Occipital lobe (tissue), 2 donors: ENCODE measurements around the gene SYT15. TPM values are rescaled to one million over a fixed set of nuclear protein-coding genes. Genes with fewer than 3 reads are reported as not detected.
"Not testable (repeated sequence)": the region's sequence is repeated elsewhere in the genome, so short reads cannot be mapped to it uniquely, and the experiment has no call there.

ENCODE experiments used
- DNase-seq: peaks from one replicate; lab custom pipeline; 2025; lab: John Stamatoyannopoulos, UW
- total RNA-seq: library from RNA; depleted of rRNA; stranded (reverse); fragments of >200 nt; gene quantifications from one replicate; pipeline ENCODE4 v1.2.3, GENCODE V29; 2014

Gene SYT15
- total RNA-seq, 1 donor from 2014 or later = 0.47 TPM

DNA sequence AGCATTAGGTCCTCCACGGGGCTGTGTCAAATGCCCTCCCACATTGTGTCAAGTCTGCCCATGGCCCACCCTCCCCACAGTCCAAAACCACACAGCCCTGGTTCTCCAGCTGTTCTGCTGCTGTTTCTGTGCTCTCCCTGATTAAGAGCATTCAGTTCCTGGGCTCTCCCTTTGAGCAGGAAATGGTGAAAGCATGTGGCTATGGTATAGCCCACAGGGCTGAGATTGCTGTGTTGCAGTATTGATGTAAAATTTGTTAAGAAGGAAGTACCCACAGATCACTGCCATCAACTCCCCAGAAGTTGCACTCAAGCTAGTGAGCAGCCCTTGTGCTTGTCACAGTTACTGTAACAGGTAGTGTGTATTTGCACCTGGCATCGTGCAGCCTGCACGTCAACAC is 9.3 kb downstream of the SYT15 start:
- DNase-seq = not testable (repeated sequence)

DNA sequence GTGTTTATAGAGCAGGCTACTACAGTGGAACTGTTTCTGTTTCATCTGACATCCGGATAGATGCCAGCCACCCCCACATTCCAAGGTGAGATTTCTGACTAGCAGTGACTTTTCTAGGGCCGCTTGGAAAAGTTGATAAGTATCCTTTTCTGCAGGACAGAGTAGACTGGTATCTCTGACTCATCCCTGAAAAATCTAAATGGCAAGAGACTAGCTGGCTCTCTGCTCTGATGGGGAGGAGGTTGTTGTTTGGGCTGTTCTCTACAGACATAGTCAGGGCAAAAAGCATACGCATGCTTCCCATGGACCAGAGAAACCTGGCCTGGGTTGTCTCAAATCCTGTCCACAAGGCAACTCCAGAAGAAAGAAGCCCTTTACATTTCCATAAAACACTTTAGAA is 10.7 kb downstream of the SYT15 start:
- DNase-seq = not testable (repeated sequence)

DNA sequence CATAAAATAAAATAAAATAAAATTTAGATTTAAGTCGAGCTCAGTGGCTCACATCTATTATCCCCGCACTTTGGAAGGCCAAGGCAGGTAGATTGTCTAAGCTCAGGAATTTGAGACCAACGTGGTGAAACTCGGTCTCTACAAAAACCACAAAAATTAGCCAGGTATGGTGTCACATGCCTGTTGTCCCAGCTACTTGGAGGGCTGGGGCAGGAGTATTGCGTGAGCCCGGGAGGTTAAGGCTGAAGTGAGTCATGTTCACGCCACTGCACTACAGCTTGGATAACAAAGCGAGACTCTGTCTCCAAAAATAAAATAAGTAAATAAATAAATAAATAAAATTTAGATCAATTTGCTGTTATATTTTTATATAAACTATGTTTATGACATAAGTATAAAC is 12.1 kb downstream of the SYT15 start:
- DNase-seq = not testable (repeated sequence)

DNA sequence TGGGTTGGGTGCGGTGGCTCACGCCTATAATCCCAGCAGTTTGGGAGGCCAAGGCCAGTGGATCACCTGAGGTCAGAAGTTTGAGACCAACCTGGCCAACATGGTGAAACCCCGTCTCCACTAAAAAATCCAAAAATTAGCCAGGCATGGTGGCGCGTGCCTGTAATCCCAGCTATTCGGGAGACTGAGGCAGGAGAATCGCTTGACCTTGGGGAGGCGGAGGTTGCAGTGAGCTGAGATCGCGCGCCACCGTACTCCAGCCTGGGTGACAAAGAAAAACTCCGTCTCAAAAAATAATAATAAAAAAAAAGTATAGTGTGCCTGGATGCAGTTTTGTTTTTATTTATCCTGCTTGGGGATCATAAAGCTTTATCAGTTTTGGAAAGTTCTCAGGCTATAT is 14.4 kb downstream of the SYT15 start:
- DNase-seq = not testable (repeated sequence)

DNA sequence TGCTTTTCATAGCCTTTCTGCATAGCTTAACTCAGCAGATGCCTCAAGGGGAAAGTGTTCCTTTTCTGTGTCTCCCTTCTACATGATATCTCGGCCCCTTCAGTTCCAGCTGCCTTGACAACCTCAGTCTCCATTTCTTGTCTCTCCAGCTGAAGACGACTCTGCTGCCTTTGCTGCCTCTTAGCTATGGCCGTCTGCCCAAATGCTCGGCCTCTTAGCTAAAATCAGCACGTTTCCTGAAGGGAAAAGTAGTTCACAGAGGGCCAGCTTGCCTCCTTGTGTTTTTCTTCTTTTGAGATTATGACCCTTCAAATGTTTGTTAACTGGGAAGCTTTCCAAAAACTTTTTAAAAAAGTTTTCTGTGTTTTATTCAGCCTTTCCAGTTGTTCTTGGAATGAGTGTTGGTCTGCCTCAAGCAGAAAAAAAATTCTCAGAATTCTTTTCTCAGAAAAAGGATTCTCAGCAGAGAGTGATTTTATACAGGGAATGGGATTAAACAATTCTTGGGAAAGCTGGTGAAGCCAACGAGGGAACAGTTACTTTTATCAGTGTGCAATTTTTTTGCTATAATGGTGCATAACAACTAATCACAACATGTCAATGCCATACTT is 15.6 kb downstream of the SYT15 start:
- not testable (repeated sequence) for DNase-seq

DNA sequence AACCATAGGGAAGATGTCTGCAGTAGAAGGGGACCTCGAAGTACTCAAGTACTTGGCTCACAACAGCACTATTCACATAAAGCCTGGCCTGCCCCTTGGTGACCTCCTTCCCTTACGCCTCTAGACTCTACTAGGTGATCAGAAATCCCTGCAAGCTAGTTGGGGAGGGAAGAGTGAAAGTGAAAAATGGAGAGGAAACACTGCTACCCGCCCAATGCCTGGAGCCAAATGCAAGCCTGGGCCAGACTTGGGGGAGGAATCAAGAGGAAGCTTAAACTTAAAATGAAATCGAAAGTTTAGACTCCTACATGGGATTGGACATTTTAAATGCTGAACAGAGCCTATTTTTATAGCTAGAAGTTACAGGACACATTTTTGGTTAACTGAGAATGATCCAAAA is 17.6 kb downstream of the SYT15 start:
- DNase-seq = not testable (repeated sequence)

DNA sequence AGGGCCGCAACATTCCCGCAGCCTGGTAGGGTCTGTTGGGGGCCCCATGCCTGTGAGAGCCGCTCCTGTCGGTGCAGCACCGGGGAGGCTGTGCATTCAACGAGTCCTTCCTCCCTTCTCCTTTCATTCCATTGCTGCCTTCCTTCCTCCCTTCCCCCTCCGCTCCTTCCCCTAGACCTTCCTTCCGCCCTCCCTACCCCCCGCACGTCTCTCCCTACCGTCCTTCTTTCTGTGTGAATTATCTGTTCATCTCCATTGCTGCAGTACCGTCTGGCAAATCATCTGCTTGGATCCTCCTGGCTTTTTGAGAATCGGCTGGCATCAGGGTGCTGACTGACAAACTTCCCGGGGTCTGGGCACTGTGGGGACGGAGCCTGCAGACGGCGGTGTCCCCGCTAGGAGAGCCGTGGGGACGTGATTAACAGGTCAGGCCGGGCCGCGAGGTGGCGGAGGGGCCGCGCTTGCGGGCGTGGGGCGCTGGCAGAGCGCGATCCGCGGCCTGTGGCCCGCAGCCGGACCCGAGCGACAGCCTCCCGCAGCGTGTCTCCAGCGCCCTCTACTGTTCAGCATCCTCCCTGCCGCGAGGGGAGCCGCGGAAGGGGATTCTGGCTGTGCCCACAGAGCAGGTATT is 18.8 kb downstream of the SYT15 start:
- DNase-seq = not testable (repeated sequence)

DNA sequence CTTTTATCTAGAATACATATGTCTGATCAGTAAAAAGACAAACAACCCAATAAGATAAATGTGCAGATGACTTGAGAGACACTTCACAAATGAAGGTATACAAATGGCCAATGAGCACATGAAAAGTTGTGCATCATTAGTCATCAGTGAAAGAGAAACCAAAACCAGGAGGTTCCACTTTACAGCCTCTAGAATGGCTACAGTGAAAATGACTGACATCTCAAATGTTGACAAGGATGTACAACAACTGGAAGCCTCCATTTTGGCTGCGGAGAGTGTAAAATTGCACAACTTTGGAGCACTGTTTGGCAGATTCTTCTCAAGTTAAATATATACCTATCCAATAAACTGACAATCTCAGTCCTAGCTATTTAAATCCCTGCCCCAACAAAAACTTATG is 21.6 kb downstream of the SYT15 start:
- not testable (repeated sequence) for DNase-seq

DNA sequence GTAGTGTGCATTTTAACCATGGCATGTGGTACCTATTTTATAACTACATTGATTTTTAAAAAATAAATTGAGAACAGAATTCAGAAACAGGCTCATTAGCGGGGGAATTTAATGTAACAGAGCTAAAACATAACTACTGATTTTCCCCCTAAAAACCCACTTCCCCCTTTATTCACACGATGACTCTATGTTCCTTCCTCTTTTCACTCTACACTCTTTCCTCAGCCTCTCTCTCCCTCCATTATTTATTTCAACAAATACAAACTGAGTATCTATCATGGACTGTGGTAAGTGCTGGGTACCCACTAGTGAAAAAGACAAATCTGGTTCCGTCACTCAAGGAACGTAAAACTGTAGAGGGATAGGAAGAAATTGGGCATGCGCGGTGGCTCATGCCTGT is 36.6 kb downstream of the SYT15 start:
- not testable (repeated sequence) for DNase-seq

DNA sequence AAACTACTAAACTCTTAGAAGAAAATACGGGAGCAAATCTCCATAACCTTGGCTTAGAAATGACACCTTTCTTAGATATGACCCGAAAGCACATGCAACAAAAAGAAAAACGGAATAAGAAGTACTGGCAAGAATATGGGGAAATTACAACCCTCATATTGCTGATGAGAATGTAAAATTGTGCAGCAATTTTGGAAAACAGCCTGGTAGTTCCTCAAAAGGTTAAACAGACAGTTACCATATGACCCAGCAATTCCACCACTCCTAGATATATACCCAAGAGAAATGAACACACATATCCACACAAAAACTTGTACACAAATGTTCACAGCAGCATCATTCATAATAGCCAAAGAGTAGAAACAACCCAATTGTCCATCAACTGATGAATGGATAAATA is 37.3 kb downstream of the SYT15 start:
- not testable (repeated sequence) for DNase-seq

DNA sequence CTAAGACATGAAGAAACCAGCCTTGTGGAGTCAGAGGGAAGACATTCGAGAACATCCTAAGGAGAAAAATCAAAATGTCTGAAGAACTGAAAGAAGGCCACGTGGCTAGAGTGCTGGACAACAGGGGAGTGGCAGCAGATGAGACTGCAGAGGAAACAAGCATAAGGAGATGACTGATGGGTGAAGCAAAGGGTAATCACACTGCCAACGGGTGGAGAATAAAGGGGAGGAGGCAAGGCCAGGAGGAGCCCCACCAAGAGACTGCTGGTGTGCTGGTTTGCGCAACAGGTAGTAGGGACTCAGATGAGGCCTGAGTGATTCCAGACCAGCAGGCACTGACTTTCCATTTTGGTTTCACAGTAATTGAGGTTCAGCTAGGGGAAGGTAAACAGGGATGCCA is 38.2 kb downstream of the SYT15 start:
- not testable (repeated sequence) for DNase-seq

DNA sequence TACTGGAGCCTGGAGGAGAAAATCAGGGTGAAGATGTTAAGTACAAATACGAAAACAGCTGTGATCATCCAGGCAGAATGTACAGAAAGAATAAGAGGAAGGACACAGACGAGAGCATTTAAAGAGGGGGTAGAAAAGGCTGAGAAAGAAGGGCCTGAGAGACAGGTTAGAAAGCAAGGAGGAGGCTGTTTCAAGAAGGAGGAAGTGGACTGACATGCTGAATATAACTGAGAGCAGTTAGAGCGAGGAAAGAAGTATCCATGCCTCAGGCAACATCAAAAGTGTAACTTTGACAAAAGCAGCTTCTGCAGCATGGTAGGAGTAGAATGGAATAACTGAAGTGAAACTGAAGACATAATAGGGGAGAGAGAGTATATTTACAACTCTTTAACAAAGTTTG is 39.0 kb downstream of the SYT15 start:
- DNase-seq = not testable (repeated sequence)

DNA sequence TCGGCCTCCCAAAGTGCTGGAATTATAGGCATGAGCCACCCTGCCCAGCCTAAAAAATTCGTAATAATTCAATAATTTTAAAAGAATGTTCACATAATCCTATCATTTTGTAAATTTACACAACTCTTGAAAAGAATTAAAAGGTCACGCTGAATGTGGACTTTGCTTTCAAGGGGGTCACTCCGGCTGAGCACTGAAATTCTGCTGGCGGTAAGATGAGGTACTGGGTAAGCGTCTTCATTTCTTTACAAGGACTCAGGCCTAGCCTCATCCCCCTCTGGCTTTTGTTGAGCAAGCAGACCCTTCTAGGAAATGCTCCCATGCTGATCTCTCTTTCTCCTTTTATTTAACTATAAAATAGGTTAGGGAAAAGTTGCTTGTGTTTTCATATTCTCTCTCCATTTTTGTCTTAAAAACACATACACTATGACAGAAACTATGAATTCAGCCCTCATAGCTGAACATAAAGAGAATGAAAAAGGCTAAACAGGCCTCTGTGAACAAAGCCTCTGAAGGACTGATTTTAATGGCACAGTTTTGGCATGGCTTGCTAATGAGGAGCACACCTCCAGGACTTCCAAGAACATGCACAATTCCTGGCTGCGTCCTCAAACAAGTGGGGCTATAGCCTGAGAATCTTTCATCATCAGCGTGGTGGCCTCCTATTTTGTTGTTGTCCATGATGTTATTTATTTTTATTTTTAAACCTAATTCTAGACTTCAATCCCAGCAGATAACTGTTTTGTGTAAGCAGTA is 45.1 kb downstream of the SYT15 start:
- DNase-seq = not testable (repeated sequence)

DNA sequence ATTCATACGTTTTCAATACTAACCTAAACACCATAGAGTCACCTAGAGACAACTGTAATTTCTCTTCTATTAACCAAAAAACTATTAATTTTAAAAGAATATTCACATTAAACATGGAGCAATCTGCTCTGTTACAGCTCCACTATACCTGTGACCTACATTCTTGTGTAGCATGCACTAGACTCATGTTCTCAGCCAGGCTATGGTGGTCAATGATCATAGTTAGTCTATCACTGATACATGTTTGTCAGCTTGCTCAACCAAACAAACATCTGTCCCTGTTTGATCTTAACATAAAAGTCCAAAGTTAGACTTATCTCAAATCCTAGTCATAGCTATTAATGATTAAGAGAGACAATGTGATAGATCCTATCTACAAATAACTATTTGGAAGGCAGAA is 50.9 kb downstream of the SYT15 start:
- not testable (repeated sequence) for DNase-seq

DNA sequence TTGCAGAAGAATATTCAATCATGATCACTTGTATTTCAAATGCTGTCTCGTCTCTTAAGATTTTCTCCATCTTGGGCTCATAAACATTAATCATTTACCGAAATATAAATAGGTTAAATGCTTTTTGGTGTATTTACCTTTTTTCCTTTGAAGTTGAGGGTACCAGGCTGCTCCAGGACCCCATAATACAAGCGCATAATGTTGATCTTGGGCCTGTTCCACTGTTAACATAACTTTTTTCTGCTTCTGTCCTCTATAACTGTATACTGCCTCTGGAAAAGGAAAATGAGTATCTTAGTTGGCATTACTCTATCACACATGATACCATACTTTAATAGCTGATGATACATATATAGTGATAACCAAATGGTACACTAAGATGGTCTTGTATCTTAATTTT is 51.9 kb downstream of the SYT15 start:
- not testable (repeated sequence) for DNase-seq

DNA sequence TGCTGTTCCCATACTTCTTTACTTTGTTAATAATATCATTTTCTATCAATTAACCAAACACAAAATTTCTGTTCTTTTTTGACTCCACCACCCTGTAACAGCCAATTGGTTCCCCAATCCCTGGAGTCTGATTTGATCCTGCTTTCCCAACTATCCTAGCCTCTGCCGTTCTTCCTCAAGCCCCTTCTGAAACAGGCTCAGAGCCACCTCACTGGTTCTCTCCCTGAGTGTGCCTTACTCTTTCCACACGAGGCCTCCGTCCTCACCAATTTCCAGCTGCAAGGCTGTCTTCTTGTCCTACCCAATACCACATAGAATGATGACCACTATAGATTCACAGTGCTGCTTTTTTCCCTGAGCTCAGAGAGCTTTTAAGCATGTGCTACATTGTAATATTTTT is 52.8 kb downstream of the SYT15 start:
- DNase-seq = not testable (repeated sequence)

DNA sequence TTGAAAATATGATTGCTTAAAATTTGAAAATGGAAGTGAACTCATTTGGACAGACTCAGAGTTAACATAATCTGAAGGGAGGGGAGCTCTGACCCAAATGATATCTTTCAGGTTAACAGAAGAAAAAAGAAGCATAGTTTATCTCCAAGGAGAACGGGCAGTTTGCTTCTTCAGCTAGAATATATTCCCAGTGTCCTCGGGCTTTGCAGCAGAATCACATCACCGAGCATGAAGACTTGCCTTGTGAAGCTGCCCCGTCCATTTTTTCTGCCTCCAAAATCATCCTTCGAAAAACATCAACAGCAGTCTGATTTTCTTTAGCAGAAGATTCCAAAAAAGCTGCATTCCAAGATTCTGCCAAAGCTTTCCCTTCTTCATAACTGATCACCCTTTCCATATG is 55.8 kb downstream of the SYT15 start:
- not testable (repeated sequence) for DNase-seq

DNA sequence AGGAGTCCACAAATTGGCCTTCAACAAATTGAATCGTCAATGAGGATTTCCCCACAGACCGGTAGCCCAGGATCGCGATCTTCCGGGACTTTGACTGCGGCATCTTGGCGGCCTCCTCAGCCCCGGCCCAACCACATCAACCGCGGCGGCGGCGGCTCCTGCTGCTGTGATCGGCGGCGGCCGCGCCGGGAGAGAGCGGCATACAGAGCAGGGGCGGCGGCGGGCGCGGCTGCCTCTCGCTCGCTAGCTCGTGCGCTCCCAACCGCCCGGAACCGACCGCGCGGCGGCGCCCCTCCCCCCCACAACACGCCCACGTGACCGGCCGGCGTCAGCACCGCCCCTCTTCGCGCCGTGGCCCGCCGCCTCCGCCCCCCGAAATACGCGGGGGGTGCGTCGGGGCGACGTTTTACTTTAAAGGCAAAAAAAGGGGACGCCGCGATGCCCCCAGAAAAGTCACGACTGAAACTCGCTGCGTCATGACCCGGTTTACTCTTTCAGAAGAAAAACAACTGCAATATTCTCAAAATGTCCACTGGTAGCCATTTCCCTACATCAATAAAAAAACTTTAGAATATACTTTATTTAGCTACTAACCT is 56.5 kb downstream of the SYT15 start:
- not testable (repeated sequence) for DNase-seq

DNA sequence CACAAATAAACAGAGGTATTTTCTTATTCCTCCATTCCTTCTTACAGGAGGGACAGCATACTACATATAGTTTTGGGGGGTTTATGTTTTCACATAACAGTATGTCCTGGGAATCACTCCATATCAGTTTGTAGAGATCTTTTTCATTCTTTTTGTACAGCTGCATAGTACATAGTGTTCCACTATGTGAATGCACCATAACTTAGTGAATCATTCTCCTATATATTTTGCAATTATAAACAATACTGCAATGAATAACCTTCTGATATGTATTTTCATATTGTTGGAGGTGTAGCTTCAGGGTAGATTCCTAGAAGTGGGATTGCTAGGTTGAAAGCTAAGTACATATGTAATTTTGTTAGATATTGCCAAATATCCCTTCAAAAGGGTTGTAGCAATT is 61.1 kb downstream of the SYT15 start:
- DNase-seq = not testable (repeated sequence)
